LHCN-M2 (cell line): Measurements from ENCODE around the gene PCDHA1. TPM values are rescaled to one million over a fixed set of nuclear protein-coding genes. Genes with fewer than 3 reads are reported as not detected.
A peak's percentile ranks its signal among the peaks of the same experiment; 100 is the strongest.
"Not testable (repeated sequence)": the region's sequence is repeated elsewhere in the genome, so short reads cannot be mapped to it uniquely, and the experiment has no call there.

Experiments
- DNase-seq: peaks from one replicate; pipeline ENCODE4 v3.0.0-alpha.2; 2012; ENCODE audit warnings: low read depth
- polyA plus RNA-seq: library from polyadenylated mRNA; unstranded; fragments of >200 nt; gene quantifications from one replicate; pipeline ENCODE4 v1.2.1, GENCODE V29; 2012; ENCODE audit warnings: missing spikeins
- total RNA-seq: library from RNA; depleted of rRNA; stranded (reverse); fragments of >200 nt; gene quantifications from 2 replicates; pipeline ENCODE4 v1.2.3, GENCODE V29; 2014; rRNA removed

The PCDHA1 gene
- total RNA-seq, result 0.06 TPM in 2 replicates
- 0.05 TPM for polyA plus RNA-seq

GRCh38 chr5:140785905-140786686 is at the start of gene PCDHA1:
Gene PCDHA1, plus strand, starts transcription at chr5:140786140.
- no peak for DNase-seq

DNA sequence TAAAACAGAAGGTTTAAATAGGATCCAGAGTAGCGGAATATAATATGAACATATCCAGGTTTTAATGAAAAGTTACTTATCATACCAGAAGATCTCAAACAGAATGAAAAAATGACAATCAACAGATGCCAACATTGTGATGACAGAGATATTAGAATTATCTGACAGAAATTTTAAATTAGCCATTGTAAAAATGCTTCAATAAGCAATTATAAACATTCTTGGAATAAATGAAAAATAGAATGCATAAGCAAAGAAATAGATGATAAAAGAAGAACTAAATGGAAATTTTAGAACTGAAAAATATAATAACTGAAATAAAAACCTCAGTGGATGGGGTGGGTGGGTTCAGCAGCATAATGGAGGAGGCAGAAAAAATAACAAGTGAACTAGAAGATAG is 48.5 kb upstream of the PCDHA1 start:
- no peak for DNase-seq

GRCh38 chr5:140741967-140742366 is 44.0 kb upstream of the PCDHA1 start:
- DNase-seq, result no peak

- no peak for DNase-seq
Measured at GRCh38 chr5:140753561-140753960, 32.4 kb upstream of the PCDHA1 start.

- no peak for DNase-seq
Measured at GRCh38 chr5:140764177-140764973, 21.6 kb upstream of the PCDHA1 start.

DNA sequence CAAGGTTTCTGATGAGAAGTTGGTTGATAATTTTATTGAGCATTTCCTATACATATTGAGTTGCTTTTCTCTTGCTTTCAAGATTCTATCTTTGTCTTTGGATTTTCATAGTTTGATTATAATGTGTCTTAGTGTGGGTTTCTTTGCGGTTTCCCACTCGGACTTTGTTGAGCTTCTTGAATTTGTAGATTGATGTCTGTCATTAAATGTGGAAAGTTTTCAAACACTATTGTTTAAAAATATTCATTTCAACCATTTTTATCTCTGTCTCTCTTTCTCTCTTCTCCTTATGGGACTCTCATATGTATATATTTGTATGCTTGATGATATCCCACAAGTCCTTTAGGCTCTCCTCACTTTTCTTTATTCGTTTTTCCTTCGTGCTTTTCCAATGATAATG is 18.5 kb upstream of the PCDHA1 start:
- no peak for DNase-seq

GRCh38 chr5:140780512-140780911 is 5.4 kb upstream of the PCDHA1 start:
- no peak for DNase-seq

GRCh38 chr5:140787422-140787821 is 1.5 kb downstream of the PCDHA1 start:
- DNase-seq, result not testable (repeated sequence)

- DNase-seq, result not testable (repeated sequence)
Measured at GRCh38 chr5:140787849-140788504, 2.0 kb downstream of the PCDHA1 start.

GRCh38 chr5:140791089-140791488 is 5.1 kb downstream of the PCDHA1 start:
- DNase-seq, result no peak

- no peak for DNase-seq
Measured at GRCh38 chr5:140794595-140795258, 8.8 kb downstream of the PCDHA1 start, which contains the start of gene PCDHA2. Gene PCDHA2, plus strand, starts transcription at chr5:140794852.

GRCh38 chr5:140795259-140795641 is 9.3 kb downstream of the PCDHA1 start:
- no peak for DNase-seq

DNA sequence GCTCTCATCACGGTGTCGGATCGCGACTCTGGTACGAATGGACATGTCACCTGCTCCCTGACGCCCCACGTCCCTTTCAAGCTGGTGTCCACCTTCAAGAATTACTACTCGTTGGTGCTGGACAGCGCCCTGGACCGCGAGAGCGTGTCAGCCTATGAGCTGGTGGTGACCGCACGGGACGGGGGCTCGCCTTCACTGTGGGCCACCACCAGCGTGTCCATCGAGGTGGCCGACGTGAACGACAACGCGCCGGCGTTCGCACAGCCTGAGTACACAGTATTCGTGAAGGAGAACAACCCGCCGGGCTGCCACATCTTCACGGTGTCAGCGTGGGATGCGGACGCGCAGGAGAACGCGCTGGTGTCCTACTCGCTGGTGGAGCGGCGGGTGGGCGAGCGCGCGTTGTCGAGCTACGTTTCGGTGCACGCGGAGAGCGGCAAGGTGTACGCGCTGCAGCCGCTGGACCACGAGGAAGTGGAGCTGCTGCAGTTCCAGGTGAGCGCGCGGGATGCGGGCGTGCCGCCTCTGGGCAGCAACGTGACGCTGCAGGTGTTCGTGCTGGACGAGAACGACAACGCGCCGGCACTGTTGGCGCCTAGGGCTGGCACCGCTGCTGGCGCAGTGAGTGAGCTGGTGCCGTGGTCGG is 10.3 kb downstream of the PCDHA1 start:
- DNase-seq, result not testable (repeated sequence)

DNA sequence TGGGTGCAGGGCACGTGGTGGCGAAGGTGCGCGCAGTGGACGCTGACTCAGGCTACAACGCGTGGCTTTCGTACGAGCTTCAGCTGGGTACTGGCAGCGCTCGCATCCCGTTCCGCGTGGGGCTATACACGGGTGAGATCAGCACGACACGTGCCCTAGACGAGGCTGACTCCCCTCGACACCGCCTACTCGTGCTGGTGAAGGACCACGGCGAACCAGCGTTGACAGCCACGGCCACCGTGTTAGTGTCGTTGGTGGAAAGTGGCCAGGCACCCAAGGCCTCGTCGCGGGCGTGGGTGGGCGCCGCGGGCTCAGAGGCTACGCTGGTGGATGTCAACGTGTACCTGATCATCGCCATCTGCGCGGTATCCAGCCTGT is 10.8 kb downstream of the PCDHA1 start:
- DNase-seq, result no peak

DNA sequence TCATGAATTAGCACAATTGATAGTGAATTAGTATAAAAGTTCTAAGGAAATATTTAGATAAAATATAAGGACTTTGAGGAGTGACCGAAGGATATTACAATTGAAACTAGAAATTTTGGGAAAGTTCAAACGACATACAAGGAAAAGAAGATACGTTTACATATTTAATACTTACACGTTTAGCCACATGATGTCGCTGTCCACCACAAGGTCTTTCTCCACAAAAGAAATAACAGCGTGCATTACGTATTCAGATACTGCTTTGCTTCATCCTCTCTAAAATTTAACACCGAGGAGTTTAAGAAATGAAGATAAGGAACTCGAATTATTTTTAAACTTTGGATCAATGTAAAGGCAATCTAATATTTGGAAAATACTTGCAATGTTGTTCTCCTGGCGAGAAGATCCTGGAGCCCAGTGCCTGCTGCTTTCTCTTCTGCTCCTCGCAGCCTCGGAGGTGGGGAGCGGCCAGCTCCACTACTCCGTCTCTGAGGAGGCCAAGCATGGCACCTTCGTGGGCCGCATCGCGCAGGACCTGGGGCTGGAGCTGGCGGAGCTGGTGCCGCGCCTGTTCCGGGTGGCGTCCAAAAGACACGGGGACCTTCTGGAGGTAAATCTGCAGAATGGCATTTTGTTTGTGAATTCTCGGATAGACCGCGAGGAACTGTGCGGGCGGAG is 15.0 kb downstream of the PCDHA1 start, which contains the start of gene PCDHA3:
Gene PCDHA3 (plus strand): TSS at position 242 of the 678 bp plus-strand sequence.
- peak; percentile 31 for DNase-seq

GRCh38 chr5:140801494-140801841 is 15.5 kb downstream of the PCDHA1 start:
- DNase-seq, result peak; percentile 8

DNA sequence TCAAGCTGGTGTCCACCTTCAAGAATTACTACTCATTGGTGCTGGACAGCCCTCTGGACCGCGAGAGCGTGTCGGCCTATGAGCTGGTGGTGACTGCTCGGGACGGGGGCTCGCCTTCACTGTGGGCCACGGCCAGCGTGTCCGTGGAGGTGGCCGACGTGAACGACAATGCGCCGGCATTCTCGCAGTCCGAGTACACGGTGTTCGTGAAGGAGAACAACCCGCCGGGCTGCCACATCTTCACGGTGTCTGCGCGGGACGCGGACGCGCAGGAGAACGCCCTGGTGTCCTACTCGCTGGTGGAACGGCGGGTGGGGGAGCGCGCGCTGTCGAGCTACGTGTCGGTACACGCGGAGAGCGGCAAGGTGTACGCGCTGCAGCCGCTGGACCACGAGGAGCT is 16.4 kb downstream of the PCDHA1 start:
- DNase-seq, result not testable (repeated sequence)

- DNase-seq, result no peak
Measured at GRCh38 chr5:140802781-140803271, 16.9 kb downstream of the PCDHA1 start.

- peak; percentile 43 for DNase-seq
Measured at GRCh38 chr5:140806834-140807775, 21.2 kb downstream of the PCDHA1 start, which contains the start of gene PCDHA4. Gene PCDHA4, plus strand, starts transcription at chr5:140807068.
